Right cardiac atrium (tissue), 5 donors: ENCODE data around the gene MINDY4. TPM values are rescaled to one million over a fixed set of nuclear protein-coding genes. Genes with fewer than 3 reads are reported as not detected.

ENCODE experiments used
- ATAC-seq, 2 donors: fragments of 200-7000 bp; cut with Tn5 transposase; one replicate each; pipeline versions ENCODE4 v1.8.0 to v1.9.1; 2020; ENCODE audit warnings: moderate library complexity in 2 of 2, mild to moderate bottlenecking in 1 of 2
- DNase-seq, 3 donors: peaks; one replicate each; pipeline ENCODE4 v3.0.0-alpha.2; 2020
- H3K27ac ChIP-seq: one replicate; pipeline ENCODE4 v1.5.1; 2013; ENCODE audit warnings: mild to moderate bottlenecking, low read length, control low read depth, moderate library complexity
- H3K27me3 ChIP-seq: one replicate; pipeline ENCODE4 v1.6.1; 2013; ENCODE audit not compliant: control insufficient read depth, insufficient read depth
- H3K4me1 ChIP-seq: one replicate; pipeline ENCODE4 v1.6.1; 2013; ENCODE audit warnings: low read length; ENCODE audit not compliant: control insufficient read depth, insufficient read depth
- H3K4me3 ChIP-seq: one replicate; pipeline ENCODE4 v1.5.1; 2013; ENCODE audit warnings: low read length, control low read depth
- H3K9me3 ChIP-seq: one replicate; pipeline ENCODE4 v1.6.1; 2013; ENCODE audit warnings: low read length; ENCODE audit not compliant: control insufficient read depth
- WGBS: extraction: QIAGEN DNeasy Blood & Tissue Kit; methylation state at CpG from one replicate; pipeline ENCODE4 v1.1.7; 2013; 5-methylcytosine and 5-hydroxymethylcytosine counted together
- intact Hi-C, 4 donors: fragments of 100-400 bp; cut with DNase I; formaldehyde crosslinking; loops; one replicate each; pipeline versions ENCODE4 v1.11.0 to v1.14.0; 2022 to 2023
- polyA plus RNA-seq: library from polyadenylated mRNA; stranded (reverse); fragments of 200-250 nt; gene quantifications from one replicate; pipeline ENCODE4 v1.2.3, GENCODE V29; 2013
- total RNA-seq, 4 donors: library from RNA; stranded (reverse); fragmentation: NEBNext Ultra II Directional; extraction: Animal tissue kit (Norgen Biotek cat#: 25700); gene quantifications; one replicate each; pipeline ENCODE4 v1.2.1, GENCODE V29; 2021
- donor health status: healthy with polysubstance abuse.
- donor health status: DM: no; HTN: yes; CAD: no.
- donor health status: DM: no; HTN: no; CAD: no.
- donor health status: DM: no; HTN: yes; CAD: no; lungs with severe emphysema.
- donor health status: DM: yes; HTN: yes; CAD: no.

The MINDY4 gene
- total and polyA plus RNA-seq, 5 donors, result 2.3 to 6.0 (median 5.2) TPM

GRCh38 chr7:30869794-30870611 lies 98.8 kb downstream of the MINDY4 start:
- Histone ChIP-seq H3K4me3 (no peak overlapping the region), H3K9me3 (no peaks in the 10 kb centered on the region), H3K27ac (peak overlapping the region; percentile 34), H3K27me3 (no peaks in the 10 kb centered on the region), H3K4me1 (peaks cover 8% of the 10 kb centered on the region)
- ATAC-seq (peak in 1 of 2 donors; percentile 15), DNase-seq (peak; percentile 34 to 72 (median 59))
- 74% methylated on average over 13 of the region's 13 CpGs for WGBS
- intact Hi-C loops, result no loop called here

- no peaks in the 10 kb centered on the region for H3K27me3 ChIP-seq
- H3K4me3 ChIP-seq, result no peak overlapping the region
- intact Hi-C loops, result no loop called here
- H3K4me1 ChIP-seq, result peaks cover 8% of the 10 kb centered on the region
- H3K27ac ChIP-seq, result no peak overlapping the region
- ATAC-seq (no peak), DNase-seq (peak in 2 of 3 donors; percentile 31 to 40)
- WGBS, result 78% methylated on average over 10 of the region's 10 CpGs
- no peaks in the 10 kb centered on the region for H3K9me3 ChIP-seq
These were observed 99.8 kb downstream of the MINDY4 start for GRCh38 chr7:30870821-30871518.

GRCh38 chr7:30871655-30872054 lies 100.4 kb downstream of the MINDY4 start:
- peaks cover 8% of the 10 kb centered on the region for H3K4me1 ChIP-seq
- DNase-seq (peak in 1 of 3 donors; percentile 6), ATAC-seq (no peak)
- intact Hi-C loops, result no loop called here
- H3K4me3 ChIP-seq, result no peak overlapping the region
- H3K27me3 ChIP-seq, result no peaks in the 10 kb centered on the region
- no peak overlapping the region for H3K27ac ChIP-seq
- no peaks in the 10 kb centered on the region for H3K9me3 ChIP-seq
- 97% methylated on average over 5 of the region's 5 CpGs for WGBS

GRCh38 chr7:30873207-30873606 lies 102.0 kb downstream of the MINDY4 start:
- H3K9me3 ChIP-seq, result no peaks in the 10 kb centered on the region
- H3K4me1 ChIP-seq, result peaks cover 3% of the 10 kb centered on the region
- no peak for ATAC-seq
- DNase-seq, result peak in 2 of 3 donors; percentile 23 to 44
- no peak overlapping the region for H3K4me3 ChIP-seq
- intact Hi-C loops, result no loop called here
- H3K27me3 ChIP-seq, result no peaks in the 10 kb centered on the region
- whole genome bisulfite sequencing, result 98% methylated on average over 2 of the region's 2 CpGs
- no peak overlapping the region for H3K27ac ChIP-seq

GRCh38 chr7:30873656-30874055 lies 102.4 kb downstream of the MINDY4 start:
- ATAC-seq (no peak), DNase-seq (no peak)
- Histone ChIP-seq H3K27ac (no peak overlapping the region), H3K9me3 (no peaks in the 10 kb centered on the region), H3K4me1 (peaks cover 3% of the 10 kb centered on the region), H3K4me3 (no peak overlapping the region), H3K27me3 (no peaks in the 10 kb centered on the region)
- 77% methylated on average over 6 of the region's 6 CpGs for WGBS
- intact Hi-C loops, result no loop called here

- H3K27ac ChIP-seq, result no peak overlapping the region
- intact Hi-C loops, result no loop called here
- no peaks in the 10 kb centered on the region for H3K9me3 ChIP-seq
- WGBS, result 82% methylated on average over 5 of the region's 5 CpGs
- DNase-seq (peak in 1 of 3 donors; percentile 2), ATAC-seq (no peak)
- no peak overlapping the region for H3K4me3 ChIP-seq
- peaks cover 3% of the 10 kb centered on the region for H3K4me1 ChIP-seq
- H3K27me3 ChIP-seq, result no peaks in the 10 kb centered on the region
These were observed 103.6 kb downstream of the MINDY4 start for GRCh38 chr7:30874656-30875302.

GRCh38 chr7:30877015-30877769 lies 106.0 kb downstream of the MINDY4 start:
- Histone ChIP-seq H3K4me3 (no peak overlapping the region), H3K4me1 (no peaks in the 10 kb centered on the region), H3K9me3 (no peaks in the 10 kb centered on the region), H3K27me3 (no peaks in the 10 kb centered on the region), H3K27ac (no peak overlapping the region)
- 67% methylated on average over 9 of the region's 9 CpGs for WGBS
- DNase-seq (peak in 1 of 3 donors; percentile 13), ATAC-seq (peak in 1 of 2 donors; percentile 57)
- intact Hi-C loops, result no loop called here

GRCh38 chr7:30877993-30878392 lies 106.8 kb downstream of the MINDY4 start:
- ATAC-seq (no peak), DNase-seq (peak in 1 of 3 donors; percentile 28)
- Histone ChIP-seq H3K4me1 (no peaks in the 10 kb centered on the region), H3K27ac (no peak overlapping the region), H3K4me3 (no peak overlapping the region), H3K27me3 (no peaks in the 10 kb centered on the region), H3K9me3 (no peaks in the 10 kb centered on the region)
- 94% methylated on average over 5 of the region's 5 CpGs for WGBS
- intact Hi-C loops, result no loop called here

GRCh38 chr7:30879139-30880124 lies 108.2 kb downstream of the MINDY4 start:
- ATAC-seq, result no peak
- Histone ChIP-seq H3K9me3 (no peaks in the 10 kb centered on the region), H3K27me3 (no peaks in the 10 kb centered on the region), H3K4me3 (no peak overlapping the region), H3K4me1 (no peaks in the 10 kb centered on the region), H3K27ac (no peak overlapping the region)
- 77% methylated on average over 14 of the region's 14 CpGs for WGBS
- DNase-seq, result peak in 2 of 3 donors; percentile 13 to 21
- intact Hi-C loops, result no loop called here
